ENCODE measurements around the gene THAP3. TPM values are rescaled to one million over a fixed set of nuclear protein-coding genes. Genes with fewer than 3 reads are reported as not detected.

THAP3 gene, protein sequence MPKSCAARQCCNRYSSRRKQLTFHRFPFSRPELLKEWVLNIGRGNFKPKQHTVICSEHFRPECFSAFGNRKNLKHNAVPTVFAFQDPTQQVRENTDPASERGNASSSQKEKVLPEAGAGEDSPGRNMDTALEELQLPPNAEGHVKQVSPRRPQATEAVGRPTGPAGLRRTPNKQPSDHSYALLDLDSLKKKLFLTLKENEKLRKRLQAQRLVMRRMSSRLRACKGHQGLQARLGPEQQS
- total RNA-seq (2022) (11.4 and 11.5 TPM in 2 replicates), Bru-seq, nascent RNA (percentile 41 among the genes with signal in this experiment), BruChase-seq, experiment 1, labeled RNA remaining after a 6-hour chase (percentile 44 among the genes with signal in this experiment), BruChase-seq, experiment 2, labeled RNA remaining after a 2-hour chase (percentile 52 among the genes with signal in this experiment)
- long read RNA-seq, partial matches to known transcripts, result 12 of 16 reads
- long read RNA-seq, other reads (novel, unspliced or antisense), result 3 of 16 reads

DNA sequence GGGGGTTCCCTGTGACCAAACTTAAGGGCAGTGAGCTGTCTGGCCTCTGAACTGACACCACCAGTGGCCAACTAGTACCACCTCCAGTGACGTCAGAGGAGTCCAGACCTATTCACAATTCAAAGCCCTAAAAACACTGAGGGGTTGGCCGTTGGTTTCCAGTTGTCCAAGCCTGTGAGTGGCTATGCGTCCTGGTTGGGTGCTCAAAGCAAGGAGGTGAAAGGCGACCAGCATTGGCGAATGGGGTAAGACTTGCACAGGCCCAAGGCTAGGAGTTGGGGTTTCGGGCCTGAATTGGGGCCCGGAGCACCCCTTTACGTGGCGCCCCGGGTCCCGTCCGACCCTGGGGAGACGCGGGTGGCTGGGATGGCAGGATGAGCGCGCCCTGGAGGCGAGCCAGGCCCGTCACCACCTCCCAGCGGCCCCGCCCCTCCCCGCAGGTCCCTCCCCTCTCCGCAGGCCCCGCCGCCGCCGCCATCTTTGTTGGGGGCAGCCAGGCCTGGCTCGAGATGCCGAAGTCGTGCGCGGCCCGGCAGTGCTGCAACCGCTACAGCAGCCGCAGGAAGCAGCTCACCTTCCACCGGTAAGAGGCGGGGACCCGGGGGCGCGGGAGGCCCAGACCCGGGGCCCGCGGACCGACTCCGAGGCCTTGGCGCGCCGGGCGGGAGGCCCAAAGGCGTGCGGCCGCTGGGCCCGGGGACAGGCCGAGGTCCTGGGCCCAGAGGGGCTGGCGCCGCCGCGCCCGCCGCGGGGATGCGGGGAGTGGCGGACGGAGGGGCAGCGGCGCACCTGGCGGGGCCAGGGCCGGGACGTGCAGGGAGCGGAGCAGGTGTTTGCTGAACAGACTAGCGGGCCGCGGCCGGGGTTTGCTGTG is at the start of gene THAP3:
Gene THAP3, plus strand, starts transcription at position 159 of the 874 bp plus-strand sequence. Its CDS starts 351 bp downstream, at position 510.
- Mint-ChIP-seq H3K4me1 (ENCODE audit: low read depth, unreplicated experiment) (no peaks in the 10 kb centered on the region), H3K36me3 (ENCODE audit: insufficient read depth, unreplicated experiment) (peaks cover 42% of the 10 kb centered on the region), H3K27me3 (ENCODE audit: unreplicated experiment) (no peaks in the 10 kb centered on the region), H3K27ac (ENCODE audit: unreplicated experiment) (peak within 1 kb of the TSS; percentile 63), H3K4me3 (ENCODE audit: low read depth, unreplicated experiment) (peak within 1 kb of the TSS; percentile 77), H3K9me3 (ENCODE audit: low read depth, unreplicated experiment) (no peaks in the 10 kb centered on the region)
- BruUV-seq (replicated peaks), result no TSS peak
- DNase-seq, result peak; percentile 82
- CTCF ChIA-PET, result no interaction called here
- intact Hi-C loops (cut with micrococcal nuclease; ENCODE audit: unreplicated experiment), result no loop called here
- TF ChIP-seq, protein P1, sequence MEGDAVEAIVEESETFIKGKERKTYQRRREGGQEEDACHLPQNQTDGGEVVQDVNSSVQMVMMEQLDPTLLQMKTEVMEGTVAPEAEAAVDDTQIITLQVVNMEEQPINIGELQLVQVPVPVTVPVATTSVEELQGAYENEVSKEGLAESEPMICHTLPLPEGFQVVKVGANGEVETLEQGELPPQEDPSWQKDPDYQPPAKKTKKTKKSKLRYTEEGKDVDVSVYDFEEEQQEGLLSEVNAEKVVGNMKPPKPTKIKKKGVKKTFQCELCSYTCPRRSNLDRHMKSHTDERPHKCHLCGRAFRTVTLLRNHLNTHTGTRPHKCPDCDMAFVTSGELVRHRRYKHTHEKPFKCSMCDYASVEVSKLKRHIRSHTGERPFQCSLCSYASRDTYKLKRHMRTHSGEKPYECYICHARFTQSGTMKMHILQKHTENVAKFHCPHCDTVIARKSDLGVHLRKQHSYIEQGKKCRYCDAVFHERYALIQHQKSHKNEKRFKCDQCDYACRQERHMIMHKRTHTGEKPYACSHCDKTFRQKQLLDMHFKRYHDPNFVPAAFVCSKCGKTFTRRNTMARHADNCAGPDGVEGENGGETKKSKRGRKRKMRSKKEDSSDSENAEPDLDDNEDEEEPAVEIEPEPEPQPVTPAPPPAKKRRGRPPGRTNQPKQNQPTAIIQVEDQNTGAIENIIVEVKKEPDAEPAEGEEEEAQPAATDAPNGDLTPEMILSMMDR (IDR thresholded peaks at IDR 0.05; ENCODE audit: unreplicated experiment), result no peak

DNA sequence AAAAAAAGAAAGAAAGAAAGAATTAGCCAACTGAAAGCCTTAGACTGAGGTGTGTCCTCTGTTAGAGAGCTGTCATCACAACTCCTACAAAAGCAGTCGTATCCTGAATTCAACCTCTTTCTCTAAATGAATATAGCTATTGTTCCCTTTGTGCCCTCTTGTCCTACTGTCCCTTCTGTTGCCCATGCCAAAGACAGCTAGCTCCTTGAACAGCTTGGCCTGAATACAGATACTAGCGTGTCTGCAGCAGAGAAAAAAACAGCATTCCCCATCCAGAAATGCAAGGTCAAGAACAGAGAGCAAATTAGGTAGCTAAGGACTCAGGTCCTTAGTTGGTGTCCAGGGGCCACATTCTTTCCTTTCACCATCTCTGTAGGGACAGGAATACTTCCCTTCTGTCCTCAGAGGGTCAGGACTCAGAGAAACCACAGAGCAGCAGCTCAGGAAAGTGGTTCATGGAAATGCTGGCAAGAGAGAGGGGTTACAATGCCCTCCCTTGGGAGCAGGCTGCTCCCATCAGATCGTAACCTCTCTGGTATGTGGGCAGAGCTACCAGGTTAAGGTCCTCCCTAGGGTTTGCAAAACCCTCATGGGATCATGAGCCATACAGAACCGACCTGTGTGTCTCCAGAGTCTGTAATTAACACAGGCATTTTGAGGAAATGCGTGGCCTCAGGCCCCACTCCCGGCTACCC is 46.7 kb upstream of the THAP3 start:
- no TSS peak for BruUV-seq (replicated peaks)
- intact Hi-C loops (cut with micrococcal nuclease; ENCODE audit: unreplicated experiment), result no loop called here
- H3K9me3 Mint-ChIP-seq (ENCODE audit: low read depth, unreplicated experiment), result no peaks in the 10 kb centered on the region
- CTCF ChIA-PET, result no interaction called here
- peaks cover 5% of the 10 kb centered on the region for H3K27me3 Mint-ChIP-seq (ENCODE audit: unreplicated experiment)
- DNase-seq, result no peak
- H3K4me1 Mint-ChIP-seq (ENCODE audit: low read depth, unreplicated experiment), result peaks cover 9% of the 10 kb centered on the region
- H3K36me3 Mint-ChIP-seq (ENCODE audit: insufficient read depth, unreplicated experiment), result peaks cover 33% of the 10 kb centered on the region
- H3K4me3 Mint-ChIP-seq (ENCODE audit: low read depth, unreplicated experiment), result no peak overlapping the region
- no peak overlapping the region for H3K27ac Mint-ChIP-seq (ENCODE audit: unreplicated experiment)
- TF ChIP-seq, protein P1 (IDR thresholded peaks at IDR 0.05; ENCODE audit: unreplicated experiment), result no peak

DNA sequence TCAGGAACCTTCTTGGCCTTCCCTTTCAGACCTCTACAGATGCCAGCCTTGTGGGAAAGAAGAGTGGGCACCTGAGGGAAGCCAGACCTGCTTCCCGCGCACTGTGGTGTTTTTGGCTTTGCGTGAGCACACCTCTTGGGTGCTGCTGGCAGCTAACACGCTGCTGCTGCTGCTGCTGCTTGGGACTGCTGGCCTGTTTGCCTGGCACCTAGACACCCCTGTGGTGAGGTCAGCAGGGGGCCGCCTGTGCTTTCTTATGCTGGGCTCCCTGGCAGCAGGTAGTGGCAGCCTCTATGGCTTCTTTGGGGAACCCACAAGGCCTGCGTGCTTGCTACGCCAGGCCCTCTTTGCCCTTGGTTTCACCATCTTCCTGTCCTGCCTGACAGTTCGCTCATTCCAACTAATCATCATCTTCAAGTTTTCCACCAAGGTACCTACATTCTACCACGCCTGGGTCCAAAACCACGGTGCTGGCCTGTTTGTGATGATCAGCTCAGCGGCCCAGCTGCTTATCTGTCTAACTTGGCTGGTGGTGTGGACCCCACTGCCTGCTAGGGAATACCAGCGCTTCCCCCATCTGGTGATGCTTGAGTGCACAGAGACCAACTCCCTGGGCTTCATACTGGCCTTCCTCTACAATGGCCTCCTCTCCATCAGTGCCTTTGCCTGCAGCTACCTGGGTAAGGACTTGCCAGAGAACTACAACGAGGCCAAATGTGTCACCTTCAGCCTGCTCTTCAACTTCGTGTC is 45.9 kb upstream of the THAP3 start:
- no peaks in the 10 kb centered on the region for H3K27me3 Mint-ChIP-seq (ENCODE audit: unreplicated experiment)
- no TSS peak for BruUV-seq (replicated peaks)
- peak overlapping the region; percentile 96 for H3K4me3 Mint-ChIP-seq (ENCODE audit: low read depth, unreplicated experiment)
- H3K9me3 Mint-ChIP-seq (ENCODE audit: low read depth, unreplicated experiment), result no peaks in the 10 kb centered on the region
- H3K27ac Mint-ChIP-seq (ENCODE audit: unreplicated experiment), result peak overlapping the region; percentile 92
- H3K4me1 Mint-ChIP-seq (ENCODE audit: low read depth, unreplicated experiment), result peaks cover 9% of the 10 kb centered on the region
- CTCF ChIA-PET, result no interaction called here
- intact Hi-C loops (cut with micrococcal nuclease; ENCODE audit: unreplicated experiment), result no loop called here
- DNase-seq, result no peak
- TF ChIP-seq, protein P1 (IDR thresholded peaks at IDR 0.05; ENCODE audit: unreplicated experiment), result no peak
- H3K36me3 Mint-ChIP-seq (ENCODE audit: insufficient read depth, unreplicated experiment), result peaks cover 34% of the 10 kb centered on the region

Data from Calu3 (cell line).